HepG2 (cell line): ENCODE measurements around the gene NT5C2. TPM values are rescaled to one million over a fixed set of nuclear protein-coding genes. Genes with fewer than 3 reads are reported as not detected.

ENCODE experiments used
- AKNA ChIP-seq: sonication (generic); formaldehyde crosslinking; IDR thresholded peaks from 2 replicates; pipeline ENCODE4 v1.4.0; 2020; ENCODE audit warnings: missing genetic modification reagents, borderline replicate concordance
- ATF4 ChIP-seq, 2 experiments: fragments of 450-650 bp in 1 of 2; sonication (generic) in 1 of 2; formaldehyde crosslinking; IDR thresholded peaks; 2 replicates each; pipeline versions ENCODE4 v1.5.0 to v1.8.0; 2020 to 2022; ENCODE audit warnings: mild to moderate bottlenecking in 1 of 2, missing genetic modification reagents in 1 of 2
- JDP2 ChIP-seq: sonication (generic); formaldehyde crosslinking; IDR thresholded peaks from 2 replicates; pipeline ENCODE4 v1.8.1; 2022; ENCODE audit warnings: missing genetic modification reagents, borderline replicate concordance
- PRDM4 ChIP-seq: sonication (generic); formaldehyde crosslinking; IDR thresholded peaks from 2 replicates; pipeline ENCODE4 v1.9.0; 2021; ENCODE audit warnings: missing genetic modification reagents, borderline replicate concordance
- RERE ChIP-seq: IDR thresholded peaks from 2 replicates; pipeline ENCODE4 v1.6.1; 2016; ENCODE audit warnings: low read depth, missing genetic modification reagents, missing compliant biosample characterization
- RORA ChIP-seq: sonication (generic); formaldehyde crosslinking; IDR thresholded peaks from 2 replicates; pipeline ENCODE4 v1.5.0; 2020; ENCODE audit warnings: mild to moderate bottlenecking, missing genetic modification reagents, moderate library complexity
- SRY ChIP-seq: sonication (generic); formaldehyde crosslinking; IDR thresholded peaks from 2 replicates; pipeline ENCODE4 v1.8.0; 2022; ENCODE audit warnings: mild to moderate bottlenecking, missing genetic modification reagents
- ZBTB42 ChIP-seq: sonication (generic); formaldehyde crosslinking; IDR thresholded peaks from 2 replicates; pipeline ENCODE4 v1.5.0; 2020; ENCODE audit warnings: mild to moderate bottlenecking, missing genetic modification reagents
- ZFY ChIP-seq: sonication (generic); formaldehyde crosslinking; IDR thresholded peaks from 2 replicates; pipeline ENCODE4 v1.4.0; 2020; ENCODE audit warnings: missing genetic modification reagents
- ZMYM2 ChIP-seq: sonication (generic); formaldehyde crosslinking; IDR thresholded peaks from 2 replicates; pipeline ENCODE4 v1.8.0; 2022; ENCODE audit warnings: mild to moderate bottlenecking, missing genetic modification reagents
- ZMYM3 ChIP-seq: sonication (generic); formaldehyde crosslinking; IDR thresholded peaks from 2 replicates; pipeline ENCODE4 v1.5.1; 2020; ENCODE audit warnings: mild to moderate bottlenecking, missing genetic modification reagents
- ZNF354B ChIP-seq: sonication (generic); formaldehyde crosslinking; IDR thresholded peaks from 2 replicates; pipeline ENCODE4 v1.8.0; 2022; ENCODE audit warnings: mild to moderate bottlenecking, missing genetic modification reagents
- ZNF546 ChIP-seq: sonication (generic); formaldehyde crosslinking; conservative IDR thresholded peaks from 2 replicates; pipeline ENCODE4 v1.8.1; 2023; ENCODE audit warnings: mild to moderate bottlenecking, missing genetic modification reagents
- ZNF7 ChIP-seq: IDR thresholded peaks from 2 replicates; pipeline ENCODE4 v1.6.1; 2016; ENCODE audit warnings: missing biosample characterization, missing genetic modification reagents
- ZNF749 ChIP-seq: sonication (generic); formaldehyde crosslinking; IDR thresholded peaks from 2 replicates; pipeline ENCODE4 v1.8.0; 2022; ENCODE audit warnings: mild to moderate bottlenecking, missing genetic modification reagents, moderate library complexity, borderline replicate concordance
- polyA plus RNA-seq, 8 experiments: library from polyadenylated mRNA; depleted of rRNA in 3 of 8; stranded (reverse) in 7 of 8; unstranded in 1 of 8; fragments of >200 nt; fragmentation: Illumina TruSeq in 4 of 8; extraction: Trizol in 4 of 8; gene quantifications; 2 replicates each; pipeline versions ENCODE4 v1.2.1 to v1.2.3, GENCODE V29; 2011 to 2016; ENCODE audit warnings: low read depth in 4 of 8, missing spikeins in 1 of 8, mixed read lengths in 1 of 8; ENCODE audit not compliant: insufficient read depth in 1 of 8
- total RNA-seq, 5 experiments: library from RNA; depleted of rRNA; stranded (reverse); fragments of >200 nt; fragmentation: Illumina TruSeq; extraction: Trizol; gene quantifications; 2 replicates each; pipeline ENCODE4 v1.2.3, GENCODE V29; 2016; ENCODE audit warnings: low read depth in 1 of 5

The NT5C2 gene
- total and polyA plus RNA-seq, 2 of the 13 experiments (the other 11 are each of a cell fraction or from before 2014, with no cell fraction given) = 40.6 to 55.2 TPM

GRCh38 chr10:103231047-103231551 is 38.0 kb upstream of the NT5C2 start (continued):
- TF ChIP-seq AKNA (CRISPR knock-in tag) (no peak), ZMYM2 (no peak; the same call in 1 of the 2 replicates), RERE (CRISPR knock-in tag) (0 out of 2 replicates have a peak, but pooled peaks have one; percentile 25), ZNF7 (CRISPR knock-in tag) (no peak), RORA (CRISPR knock-in tag) (no peak), SRY (CRISPR knock-in tag) (no peak), ZNF749 (CRISPR knock-in tag) (no peak), ATF4 (CRISPR knock-in tag; IDR thresholded peaks at IDR 0.05) (peak in 1 of 2 experiments; percentile 56; a peak in 2 of 4 replicates), ZMYM3 (no peak), ZNF546 (CRISPR knock-in tag) (no peak), ZNF354B (CRISPR knock-in tag) (no peak), JDP2 (CRISPR knock-in tag) (no peak), ZFY (CRISPR knock-in tag) (no peak), PRDM4 (CRISPR knock-in tag) (no peak), ZBTB42 (CRISPR knock-in tag) (no peak)
